NB4 (cell line): ENCODE data around the gene GCLC.

Experiments used
- DNase-seq: peaks from one replicate; pipeline ENCODE4 v3.0.0; 2010; ENCODE audit warnings: low read depth
- H3K4me3 ChIP-seq: one replicate; pipeline ENCODE4 v1.5.1; 2011; ENCODE audit warnings: mild to moderate bottlenecking, low read depth, low read length, moderate library complexity
- CTCF ChIP-seq: IDR thresholded peaks from one replicate; pipeline ENCODE4 v1.5.1; 2012; ENCODE audit warnings: low read depth, low read length
- MAX ChIP-seq: IDR thresholded peaks from 2 replicates; pipeline ENCODE4 v1.6.1; 2011; ENCODE audit warnings: low read depth, low read length
- MYC ChIP-seq: IDR thresholded peaks from 2 replicates; pipeline ENCODE4 v1.6.1; 2011; ENCODE audit warnings: low read depth, low read length
- POLR2A ChIP-seq: IDR thresholded peaks from 2 replicates; pipeline ENCODE4 v1.6.1; 2011; ENCODE audit warnings: mild to moderate bottlenecking; ENCODE audit not compliant: insufficient read length; ENCODE audit errors: extremely low read depth

GCLC gene

DNA sequence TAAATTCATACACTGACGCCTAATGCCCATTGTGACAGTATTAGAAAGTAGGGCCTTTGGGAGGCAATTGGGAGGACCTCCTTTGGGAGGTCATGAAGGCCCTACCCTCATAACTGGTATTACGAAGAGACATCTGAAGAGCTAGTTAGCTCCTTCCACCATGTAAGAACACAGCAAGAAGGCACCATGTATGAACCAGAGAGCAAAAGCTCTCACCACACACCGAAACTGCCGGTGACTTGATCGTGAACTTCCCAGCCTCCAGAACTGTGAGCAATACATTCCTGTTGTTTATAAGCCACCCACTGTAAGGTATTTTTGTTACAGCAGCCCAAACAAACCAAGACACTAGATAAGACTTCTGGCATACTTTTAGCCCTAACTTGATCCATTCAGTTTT, 41.8 kb downstream of the GCLC start:
- TF ChIP-seq POLR2A (no peak), MYC (no peak), MAX (no peak), CTCF (no peak)
- no peak for DNase-seq
- no peak overlapping the region for H3K4me3 ChIP-seq

GRCh38 chr6:53501432-53501831, 43.5 kb downstream of the GCLC start:
- TF ChIP-seq CTCF (no peak), MAX (no peak), POLR2A (no peak), MYC (no peak)
- DNase-seq: no peak
- no peak overlapping the region for H3K4me3 ChIP-seq

- no peak for TF ChIP-seq MYC
- no peak for TF ChIP-seq MAX
- TF ChIP-seq CTCF: no peak
- no peak for TF ChIP-seq POLR2A
- H3K4me3 ChIP-seq: no peak overlapping the region
- no peak for DNase-seq
Observed at GRCh38 chr6:53500095-53500494, 44.8 kb downstream of the GCLC start.

DNA sequence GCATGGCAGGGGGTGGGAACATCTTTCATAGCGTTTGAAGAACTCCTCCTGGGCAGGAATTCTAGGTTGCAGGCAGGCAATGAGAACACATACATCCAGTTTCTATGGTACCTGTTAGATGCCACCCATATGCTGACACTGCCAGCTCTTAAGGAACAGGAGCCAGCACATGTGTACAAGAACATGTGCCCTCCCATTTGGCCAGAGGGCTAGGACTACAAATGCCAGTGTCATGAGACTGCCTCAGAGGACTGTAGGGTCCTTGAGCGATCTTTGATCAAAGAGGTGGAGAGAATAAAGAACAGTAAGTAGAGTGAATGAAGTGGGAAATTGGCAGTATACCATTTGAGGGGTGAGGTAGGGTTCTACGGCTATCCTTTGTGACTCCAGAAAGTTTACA, 45.8 kb downstream of the GCLC start:
- TF ChIP-seq CTCF: no peak
- TF ChIP-seq MAX: no peak
- TF ChIP-seq MYC: no peak
- TF ChIP-seq POLR2A: no peak
- DNase-seq: no peak
- H3K4me3 ChIP-seq: no peak overlapping the region

DNA sequence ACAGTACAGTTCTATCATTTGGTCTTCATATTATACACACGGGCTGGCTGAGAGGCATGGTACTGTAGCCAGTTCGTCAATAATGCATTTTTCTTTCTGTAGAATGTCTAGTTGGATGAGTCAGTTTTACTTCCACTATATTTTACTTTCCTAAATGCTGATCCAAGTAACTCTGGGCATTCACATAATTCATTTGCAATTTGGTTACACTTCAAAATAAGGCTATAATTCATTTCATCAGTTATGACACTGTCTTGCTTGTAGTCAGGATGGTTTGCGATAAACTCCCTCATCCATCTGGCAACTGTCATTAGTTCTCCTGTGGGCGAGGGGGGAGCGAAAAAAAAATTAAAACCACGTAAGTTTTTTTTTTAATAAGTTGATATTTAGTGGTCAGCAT, 46.3 kb downstream of the GCLC start:
- no peak overlapping the region for H3K4me3 ChIP-seq
- no peak for DNase-seq
- TF ChIP-seq MYC (no peak), MAX (no peak), POLR2A (no peak), CTCF (no peak)

GRCh38 chr6:53497905-53498304, 47.0 kb downstream of the GCLC start:
- TF ChIP-seq POLR2A (no peak), CTCF (no peak), MAX (no peak)
- no peak overlapping the region for H3K4me3 ChIP-seq
- DNase-seq: no peak
